Lung (tissue), 12 donors: ENCODE data around the gene DUOXA1. TPM values are rescaled to one million over a fixed set of nuclear protein-coding genes. Genes with fewer than 3 reads are reported as not detected.
A peak's percentile ranks its signal among the peaks of the same experiment; 100 is the strongest.

Experiments used
- ATAC-seq: fragments of 200-7000 bp; cut with Tn5 transposase; one replicate; pipeline ENCODE4 v1.9.1; 2020; ENCODE audit warnings: moderate number of reproducible peaks; ENCODE audit not compliant: insufficient read depth, low FRiP score
- DNase-seq, 3 donors: peaks; one replicate each; pipeline ENCODE4 v3.0.0-alpha.2; 2013 to 2017
- H3K27ac ChIP-seq, 2 donors: one replicate each; pipeline ENCODE4 v1.5.1; 2013; ENCODE audit warnings: mild to moderate bottlenecking in 2 of 2, moderate library complexity in 2 of 2, control low read depth in 1 of 2, inconsistent platforms in 1 of 2, low read depth in 1 of 2, low read length in 1 of 2
- H3K27me3 ChIP-seq, 3 donors: one replicate each; pipeline ENCODE4 v1.5.1; 2013; ENCODE audit warnings: low read length in 2 of 3; ENCODE audit not compliant: control insufficient read depth in 3 of 3, insufficient read depth in 3 of 3
- H3K36me3 ChIP-seq, 4 donors: one replicate each; pipeline ENCODE4 v1.5.1; 2013; ENCODE audit warnings: low read length in 4 of 4, mild to moderate bottlenecking in 1 of 4, moderate library complexity in 1 of 4; ENCODE audit not compliant: control insufficient read depth in 4 of 4, insufficient read depth in 4 of 4
- H3K4me1 ChIP-seq, 5 donors: one replicate each; pipeline ENCODE4 v1.5.1; 2013; ENCODE audit warnings: low read length in 5 of 5, mild to moderate bottlenecking in 2 of 5, moderate library complexity in 1 of 5; ENCODE audit not compliant: control insufficient read depth in 5 of 5, insufficient read depth in 5 of 5
- H3K4me3 ChIP-seq: one replicate; pipeline ENCODE4 v1.5.1; 2013; ENCODE audit warnings: mild to moderate bottlenecking, control low read depth, moderate library complexity
- H3K9ac ChIP-seq, 2 donors: one replicate each; pipeline ENCODE4 v1.5.1; 2013; ENCODE audit warnings: low read length in 2 of 2, control low read depth in 1 of 2; ENCODE audit not compliant: insufficient read depth in 1 of 2
- H3K9me3 ChIP-seq, 4 donors: one replicate each; pipeline ENCODE4 v1.5.1; 2013; ENCODE audit warnings: low read length in 3 of 4, mild to moderate bottlenecking in 1 of 4, moderate library complexity in 1 of 4; ENCODE audit not compliant: control insufficient read depth in 4 of 4, insufficient read depth in 3 of 4
- WGBS, 2 donors: extraction: QIAGEN DNeasy Blood & Tissue Kit; methylation state at CpG; one replicate each; pipeline ENCODE4 v1.1.7; 2013; 5-methylcytosine and 5-hydroxymethylcytosine counted together
- polyA plus RNA-seq, 2 donors: library from polyadenylated mRNA; stranded (reverse); fragments of 200-250 nt; gene quantifications; one replicate each; pipeline ENCODE4 v1.2.1, GENCODE V29; 2013
- total RNA-seq, 2 donors: library from RNA; depleted of rRNA in 1 of 2; stranded (reverse); fragments of >200 nt in 1 of 2; gene quantifications; one replicate each; pipeline ENCODE4 v1.2.1, GENCODE V29; 2014 to 2021
- TF ChIP-seq, protein P1 (sequence below): IDR thresholded peaks from 2 replicates; pipeline ENCODE4 v1.5.1; 2012; ENCODE audit warnings: mild to moderate bottlenecking; ENCODE audit errors: control extremely low read depth, extremely low read depth
- donor health status: control.
- donor health status: control.
- donor health status: Bipolar disorder and iron deficiency.
- donor health status: healthy.
- donor health status: DM: yes; HTN: yes; CAD: no.

DUOXA1 gene
- total and polyA plus RNA-seq, 4 donors, result 42.6 to 203 (median 108) TPM

DNA sequence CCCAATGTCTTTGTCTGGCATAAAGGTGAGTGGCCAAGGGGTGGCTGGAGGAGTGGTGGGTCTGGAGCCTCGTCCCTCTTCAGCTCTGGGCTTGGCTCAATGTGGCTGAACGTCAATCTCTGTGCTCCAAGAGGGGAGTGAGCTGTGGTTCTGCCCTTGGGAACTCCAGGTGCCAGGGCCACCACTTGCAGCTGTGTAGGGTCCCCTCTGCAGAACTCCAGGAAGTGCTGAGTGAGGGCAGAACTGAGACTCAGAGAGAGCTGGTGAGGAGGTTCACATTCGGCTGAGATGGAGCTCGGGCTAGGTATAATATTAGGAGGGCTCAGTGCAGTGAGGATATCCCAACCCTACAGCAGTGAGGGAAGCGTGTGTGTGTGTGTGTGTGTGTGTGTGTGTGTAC lies 11.7 kb upstream of the DUOXA1 start:
- ATAC-seq (no peak), DNase-seq (no peak)
- Histone ChIP-seq H3K9me3 (peaks cover 0 to 4% (median 0%) of the 10 kb centered on the region in 4 donors), H3K27me3 (peaks cover 0 to 13% (median 12%) of the 10 kb centered on the region in 3 donors), H3K9ac (no peak overlapping the region), H3K4me3 (no peak overlapping the region), H3K36me3 (peaks cover 0 to 7% (median 0%) of the 10 kb centered on the region in 4 donors), H3K4me1 (peaks cover 0 to 8% (median 0%) of the 10 kb centered on the region in 5 donors), H3K27ac (no peak overlapping the region)
- 82 to 90% methylated on average over 5 of the region's 5 CpGs for WGBS, 2 donors
- TF ChIP-seq, protein P1, sequence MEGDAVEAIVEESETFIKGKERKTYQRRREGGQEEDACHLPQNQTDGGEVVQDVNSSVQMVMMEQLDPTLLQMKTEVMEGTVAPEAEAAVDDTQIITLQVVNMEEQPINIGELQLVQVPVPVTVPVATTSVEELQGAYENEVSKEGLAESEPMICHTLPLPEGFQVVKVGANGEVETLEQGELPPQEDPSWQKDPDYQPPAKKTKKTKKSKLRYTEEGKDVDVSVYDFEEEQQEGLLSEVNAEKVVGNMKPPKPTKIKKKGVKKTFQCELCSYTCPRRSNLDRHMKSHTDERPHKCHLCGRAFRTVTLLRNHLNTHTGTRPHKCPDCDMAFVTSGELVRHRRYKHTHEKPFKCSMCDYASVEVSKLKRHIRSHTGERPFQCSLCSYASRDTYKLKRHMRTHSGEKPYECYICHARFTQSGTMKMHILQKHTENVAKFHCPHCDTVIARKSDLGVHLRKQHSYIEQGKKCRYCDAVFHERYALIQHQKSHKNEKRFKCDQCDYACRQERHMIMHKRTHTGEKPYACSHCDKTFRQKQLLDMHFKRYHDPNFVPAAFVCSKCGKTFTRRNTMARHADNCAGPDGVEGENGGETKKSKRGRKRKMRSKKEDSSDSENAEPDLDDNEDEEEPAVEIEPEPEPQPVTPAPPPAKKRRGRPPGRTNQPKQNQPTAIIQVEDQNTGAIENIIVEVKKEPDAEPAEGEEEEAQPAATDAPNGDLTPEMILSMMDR, result no peak

DNA sequence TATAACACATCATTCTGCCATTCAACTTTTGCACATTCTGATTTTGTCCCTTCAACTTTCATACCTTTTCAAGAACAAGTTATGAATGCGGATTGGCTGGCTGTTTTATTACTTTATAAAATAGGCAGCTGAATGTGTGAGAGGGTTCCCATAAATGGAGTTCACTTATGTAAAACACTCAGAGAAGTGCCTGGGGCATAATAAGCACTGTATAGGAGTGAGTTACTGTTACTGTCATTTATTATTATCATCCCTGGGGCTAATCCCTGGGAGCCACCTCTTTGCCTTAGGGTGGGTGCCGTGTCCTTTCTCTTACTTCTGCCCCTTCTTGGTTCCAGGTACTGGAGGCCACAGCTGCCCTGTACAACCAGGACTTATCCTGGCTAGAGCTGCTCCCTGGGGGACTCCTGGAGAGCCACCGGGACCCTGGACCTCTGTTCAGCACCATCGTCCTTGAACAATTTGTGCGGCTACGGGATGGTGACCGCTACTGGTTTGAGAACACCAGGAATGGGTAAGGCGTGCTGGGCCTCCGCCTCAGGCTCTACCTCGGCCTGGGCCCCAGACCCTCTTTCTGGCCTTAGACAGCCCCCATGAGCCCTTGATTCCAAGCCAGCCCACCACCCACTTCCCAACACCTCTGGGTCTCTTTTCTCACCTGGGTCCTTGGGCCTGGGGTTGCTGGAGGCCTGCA lies 11.0 kb upstream of the DUOXA1 start:
- Histone ChIP-seq H3K27ac (no peak overlapping the region), H3K4me3 (no peak overlapping the region), H3K27me3 (peaks cover 0 to 18% (median 15%) of the 10 kb centered on the region in 3 donors), H3K4me1 (peaks cover 0 to 8% (median 0%) of the 10 kb centered on the region in 5 donors), H3K9me3 (peaks cover 0 to 4% (median 0%) of the 10 kb centered on the region in 4 donors), H3K36me3 (peaks cover 0 to 7% (median 0%) of the 10 kb centered on the region in 4 donors), H3K9ac (no peak overlapping the region)
- ATAC-seq (no peak), DNase-seq (no peak)
- 95 to 98% methylated on average over 10 of the region's 10 CpGs for WGBS, 2 donors
- TF ChIP-seq, protein P1, result no peak

GRCh38 chr15:45139770-45140169 lies 10.1 kb upstream of the DUOXA1 start:
- TF ChIP-seq, protein P1, result no peak
- Histone ChIP-seq H3K9ac (no peak overlapping the region), H3K36me3 (peaks cover 0 to 7% (median 0%) of the 10 kb centered on the region in 4 donors), H3K9me3 (peaks cover 0 to 4% (median 0%) of the 10 kb centered on the region in 4 donors), H3K4me1 (peaks cover 0 to 12% (median 0%) of the 10 kb centered on the region in 5 donors), H3K27ac (no peak overlapping the region), H3K27me3 (peaks cover 0 to 20% (median 18%) of the 10 kb centered on the region in 3 donors), H3K4me3 (no peak overlapping the region)
- DNase-seq, result no peak
- 73 to 92% methylated on average over 6 of the region's 6 CpGs for WGBS, 2 donors
- ATAC-seq, result peak; percentile 82
